GM21515 (cell line): ENCODE measurements around the gene BPIFA3.

Experiments used
- ATAC-seq: cut with Tn5 transposase; IDR thresholded peaks from one replicate; pipeline ENCODE4 v1.9.1; 2021; ENCODE audit not compliant: unreplicated experiment

BPIFA3 gene

GRCh38 chr20:33211817-33212424 lies 5.2 kb upstream of the BPIFA3 start:
- ATAC-seq = no peak

- no peak for ATAC-seq
These were observed 7.2 kb downstream of the BPIFA3 start for GRCh38 chr20:33224399-33224798.

- ATAC-seq = no peak
These were observed 12.7 kb downstream of the BPIFA3 start for GRCh38 chr20:33229843-33230242.

GRCh38 chr20:33231237-33231636 lies 14.1 kb downstream of the BPIFA3 start:
- no peak for ATAC-seq

GRCh38 chr20:33232486-33233072 lies 15.4 kb downstream of the BPIFA3 start:
- ATAC-seq = no peak

- ATAC-seq = no peak
These were observed 16.1 kb downstream of the BPIFA3 start for GRCh38 chr20:33233129-33233774.

GRCh38 chr20:33234050-33234449 lies 16.9 kb downstream of the BPIFA3 start:
- ATAC-seq = no peak

- ATAC-seq = no peak
These were observed 18.5 kb downstream of the BPIFA3 start, which contains the start of gene BPIFA1 for GRCh38 chr20:33235696-33236095. Gene BPIFA1 (plus strand): TSS chr20:33235996. CDS start chr20:33237712, 1,716 bp downstream.

GRCh38 chr20:33236351-33236750 lies 19.2 kb downstream of the BPIFA3 start:
- no peak for ATAC-seq

- no peak for ATAC-seq
These were observed 20.8 kb downstream of the BPIFA3 start for GRCh38 chr20:33237989-33238388.

GRCh38 chr20:33239418-33239817 lies 22.3 kb downstream of the BPIFA3 start:
- ATAC-seq = no peak

- no peak for ATAC-seq
These were observed 23.0 kb downstream of the BPIFA3 start for GRCh38 chr20:33239979-33240736.

- ATAC-seq = no peak
These were observed 23.8 kb downstream of the BPIFA3 start for GRCh38 chr20:33240923-33241322.

- no peak for ATAC-seq
These were observed 25.4 kb downstream of the BPIFA3 start for GRCh38 chr20:33242319-33243100.

GRCh38 chr20:33246077-33246476 lies 28.9 kb downstream of the BPIFA3 start:
- ATAC-seq = no peak

GRCh38 chr20:33249456-33249855 lies 32.3 kb downstream of the BPIFA3 start:
- ATAC-seq = no peak

GRCh38 chr20:33250666-33251065 lies 33.5 kb downstream of the BPIFA3 start:
- no peak for ATAC-seq

- ATAC-seq = no peak
These were observed 34.3 kb downstream of the BPIFA3 start for GRCh38 chr20:33251496-33251895.

- ATAC-seq = no peak
These were observed 35.3 kb downstream of the BPIFA3 start for GRCh38 chr20:33252460-33252859.

- no peak for ATAC-seq
These were observed 37.9 kb downstream of the BPIFA3 start for GRCh38 chr20:33255005-33255404.

GRCh38 chr20:33257237-33257636 lies 40.1 kb downstream of the BPIFA3 start:
- ATAC-seq = no peak
